ENCODE data around the gene DHRS12. TPM values are rescaled to one million over a fixed set of nuclear protein-coding genes. Genes with fewer than 3 reads are reported as not detected.

DHRS12 gene
- total RNA-seq, 2 donors from 2014 or later = 9.9 to 11.1 TPM

Other genes with a start within 250 kb of the DHRS12 start
- 10 to 100 TPM; 10.6 to 13.0 TPM for gene WDFY2, start 219.7 kb downstream of the DHRS12 start, total RNA-seq
- under 1 TPM; 0.10 to 0.14 TPM for gene TMEM272, start 41.0 kb upstream of the DHRS12 start, total RNA-seq
- gene CCDC70, start 57.8 kb upstream of the DHRS12 start, total RNA-seq = not detected
- gene ATP7B, start 207.3 kb upstream of the DHRS12 start, total RNA-seq = 1 to 10 TPM; 2.6 to 5.7 TPM
- gene ALG11, start 208.2 kb upstream of the DHRS12 start, total RNA-seq = 10 to 100 TPM; 27.1 to 34.9 TPM
- gene UTP14C, start 220.5 kb upstream of the DHRS12 start, total RNA-seq = 10 to 100 TPM; 13.9 to 14.7 TPM

Data from posterior vena cava (tissue), 2 donors.